Caco-2 (cell line): Measurements from ENCODE around the gene EIF3A. TPM values are rescaled to one million over a fixed set of nuclear protein-coding genes. Genes with fewer than 3 reads are reported as not detected.

Experiments
- BruUV-seq: library from RNA; stranded (reverse); fragments of 400-500 nt; replicated peaks from 2 replicates; lab custom pipeline; 2021; lab: Mats Ljungman, UMichigan
- CTCF ChIA-PET: fragments of 300-600 bp; sonication (Branson Sonifier 250); formaldehyde crosslinking; loops from one replicate; lab custom pipeline; 2022; ENCODE audit warnings: antibody characterized with exemption; lab: Charles Lee
- POLR2A ChIA-PET: fragments of 300-600 bp; sonication (Branson Sonifier 250); formaldehyde crosslinking; loops from one replicate; lab custom pipeline; 2022; ENCODE audit warnings: antibody characterized with exemption; lab: Charles Lee
- DNase-seq, 2 experiments: peaks; one replicate each; pipeline versions ENCODE4 v3.0.0 to v3.0.0-alpha.2; 2020 to 2022
- H3K27me3 ChIP-seq: replicated peaks from 2 replicates; pipeline ENCODE4 v1.6.0; 2011; ENCODE audit warnings: low read length; ENCODE audit not compliant: control insufficient read depth, insufficient read depth
- H3K36me3 ChIP-seq: 2 replicates; pipeline ENCODE4 v1.5.1; 2011; ENCODE audit warnings: low read length; ENCODE audit not compliant: control insufficient read depth, insufficient read depth
- H3K4me1 ChIP-seq: fragments of 250-450 bp; sonication (Bioruptor Pico); 2 replicates; pipeline ENCODE4 v1.5.1; 2020; ENCODE audit warnings: mild to moderate bottlenecking
- H3K4me3 ChIP-seq: 2 replicates; pipeline ENCODE4 v1.5.1; 2011; ENCODE audit warnings: low read depth, mild to moderate bottlenecking, control low read depth, low read length
- H3K9me3 ChIP-seq: fragments of 250-450 bp; sonication (Bioruptor Pico); 2 replicates; pipeline ENCODE4 v1.5.1; 2020; ENCODE audit warnings: mild to moderate bottlenecking, moderate library complexity
- H3K27ac Mint-ChIP-seq: one replicate; pipeline ENCODE4 v1.8.0; 2022; ENCODE audit warnings: mixed read lengths; ENCODE audit not compliant: unreplicated experiment
- H3K27me3 Mint-ChIP-seq: one replicate; pipeline ENCODE4 v1.8.0; 2022; ENCODE audit warnings: mixed read lengths; ENCODE audit not compliant: insufficient read depth, unreplicated experiment
- H3K36me3 Mint-ChIP-seq: one replicate; pipeline ENCODE4 v1.8.0; 2022; ENCODE audit warnings: mild to moderate bottlenecking, mixed read lengths; ENCODE audit not compliant: insufficient read depth, unreplicated experiment
- H3K4me1 Mint-ChIP-seq: one replicate; pipeline ENCODE4 v1.8.0; 2022; ENCODE audit warnings: low read depth, mixed read lengths; ENCODE audit not compliant: unreplicated experiment
- H3K4me3 Mint-ChIP-seq: one replicate; pipeline ENCODE4 v1.8.0; 2022; ENCODE audit warnings: mild to moderate bottlenecking, moderate library complexity, mixed read lengths; ENCODE audit not compliant: unreplicated experiment
- H3K9me3 Mint-ChIP-seq: one replicate; pipeline ENCODE4 v1.8.0; 2022; ENCODE audit warnings: mixed read lengths; ENCODE audit not compliant: unreplicated experiment
- intact Hi-C: fragments of 100-400 bp; cut with micrococcal nuclease; formaldehyde crosslinking; loops from one replicate; pipeline ENCODE4 v1.10.0; 2022; ENCODE audit not compliant: unreplicated experiment
- total RNA-seq: library from RNA; stranded (reverse); gene quantifications from 2 replicates; pipeline ENCODE4 v1.2.3, GENCODE V29; 2022
- TF ChIP-seq, protein P1 (sequence below), 2 experiments: fragments of 200-600 bp in 1 of 2; IDR thresholded peaks; 1 replicate in 1 of 2; 2 replicates in 1 of 2; pipeline versions ENCODE4 v1.5.1 to v1.8.0; 2011 to 2022; ENCODE audit warnings: antibody characterized with exemption in 1 of 2, control low read depth in 1 of 2, inconsistent platforms in 1 of 2, low read depth in 1 of 2, low read length in 1 of 2, mild to moderate bottlenecking in 1 of 2, moderate library complexity in 1 of 2; ENCODE audit not compliant: insufficient read depth in 1 of 2, severe bottlenecking in 1 of 2, unreplicated experiment in 1 of 2

Gene EIF3A
- total RNA-seq, 1 experiment from 2014 or later, result 146 TPM

DNA sequence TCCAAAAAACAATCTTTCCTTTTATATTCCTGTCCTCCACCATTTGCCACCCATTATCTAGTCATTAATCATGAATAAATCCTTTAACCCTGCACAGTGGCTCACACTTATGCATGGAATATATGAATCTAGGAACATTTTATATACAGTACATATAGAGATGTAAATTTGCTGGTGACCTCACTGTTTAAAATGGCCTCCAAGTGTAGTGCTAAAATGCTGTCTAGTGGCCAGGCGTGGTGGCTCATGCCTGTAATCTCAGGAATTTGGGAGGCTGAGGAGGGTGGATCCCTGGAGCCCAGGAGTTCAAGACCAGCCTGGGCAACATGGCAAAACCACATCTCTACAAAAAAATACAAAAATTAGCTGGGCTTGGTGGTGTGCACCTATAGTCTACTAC is 41.5 kb downstream of the EIF3A start:
- intact Hi-C loops, result no loop called here
- peak overlapping the region; percentile 40 for H3K27ac Mint-ChIP-seq
- peaks cover 93% of the 10 kb centered on the region for H3K36me3 Mint-ChIP-seq
- BruUV-seq, result no TSS peak
- peaks cover 7% of the 10 kb centered on the region for H3K4me1 Mint-ChIP-seq
- no peaks in the 10 kb centered on the region for H3K27me3 Mint-ChIP-seq
- no peak overlapping the region for H3K4me3 Mint-ChIP-seq
- TF ChIP-seq, protein P1, sequence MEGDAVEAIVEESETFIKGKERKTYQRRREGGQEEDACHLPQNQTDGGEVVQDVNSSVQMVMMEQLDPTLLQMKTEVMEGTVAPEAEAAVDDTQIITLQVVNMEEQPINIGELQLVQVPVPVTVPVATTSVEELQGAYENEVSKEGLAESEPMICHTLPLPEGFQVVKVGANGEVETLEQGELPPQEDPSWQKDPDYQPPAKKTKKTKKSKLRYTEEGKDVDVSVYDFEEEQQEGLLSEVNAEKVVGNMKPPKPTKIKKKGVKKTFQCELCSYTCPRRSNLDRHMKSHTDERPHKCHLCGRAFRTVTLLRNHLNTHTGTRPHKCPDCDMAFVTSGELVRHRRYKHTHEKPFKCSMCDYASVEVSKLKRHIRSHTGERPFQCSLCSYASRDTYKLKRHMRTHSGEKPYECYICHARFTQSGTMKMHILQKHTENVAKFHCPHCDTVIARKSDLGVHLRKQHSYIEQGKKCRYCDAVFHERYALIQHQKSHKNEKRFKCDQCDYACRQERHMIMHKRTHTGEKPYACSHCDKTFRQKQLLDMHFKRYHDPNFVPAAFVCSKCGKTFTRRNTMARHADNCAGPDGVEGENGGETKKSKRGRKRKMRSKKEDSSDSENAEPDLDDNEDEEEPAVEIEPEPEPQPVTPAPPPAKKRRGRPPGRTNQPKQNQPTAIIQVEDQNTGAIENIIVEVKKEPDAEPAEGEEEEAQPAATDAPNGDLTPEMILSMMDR (IDR thresholded peaks at IDR 0.05; ENCODE audit: insufficient read depth in 1 of 2, low read depth in 1 of 2, low read length in 1 of 2, severe bottlenecking in 1 of 2, unreplicated experiment in 1 of 2), result no peak
- no peaks in the 10 kb centered on the region for H3K9me3 ChIP-seq
- CTCF ChIA-PET, result no interaction called here
- H3K4me3 ChIP-seq, result no peak overlapping the region
- POLR2A ChIA-PET, result no interaction called here
- H3K9me3 Mint-ChIP-seq, result no peaks in the 10 kb centered on the region
- peaks cover 2% of the 10 kb centered on the region for H3K36me3 ChIP-seq
- DNase-seq, result no peak
- H3K4me1 ChIP-seq, result no peaks in the 10 kb centered on the region
- H3K27me3 ChIP-seq, result no peaks in the 10 kb centered on the region

DNA sequence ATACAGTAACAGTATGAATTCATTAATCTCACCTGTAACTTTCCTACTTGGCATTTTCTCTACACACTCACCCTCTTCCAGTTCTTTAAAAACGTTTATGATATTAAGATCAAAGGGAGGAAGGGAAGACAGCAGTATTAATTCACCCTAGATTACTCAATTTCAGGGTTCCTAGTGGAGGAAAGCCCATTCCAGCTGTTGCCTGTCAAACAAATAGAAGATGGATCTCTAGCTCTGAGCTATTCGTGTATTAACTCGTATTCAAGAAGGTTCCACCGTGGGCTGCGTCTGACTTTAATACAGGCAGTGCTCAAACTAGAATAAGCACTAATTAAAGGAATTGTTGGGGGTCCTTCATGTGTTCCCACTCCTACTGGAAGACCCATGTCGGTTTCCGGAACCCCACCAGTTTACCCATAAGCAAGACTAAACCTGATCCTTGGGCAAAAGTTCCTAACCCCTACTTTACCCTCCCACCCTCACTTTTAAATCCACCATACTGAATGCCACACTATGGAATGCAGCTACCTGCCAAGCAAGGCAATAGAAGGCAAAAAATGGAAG is 49.0 kb downstream of the EIF3A start:
- Histone ChIP-seq H3K27me3 (no peaks in the 10 kb centered on the region), H3K9me3 (no peaks in the 10 kb centered on the region), H3K36me3 (no peaks in the 10 kb centered on the region), H3K4me3 (peak overlapping the region; percentile 68; the same call in 1 of the 2 replicates), H3K4me1 (peaks cover 11% of the 10 kb centered on the region; the same call in 1 of the 2 replicates)
- no peak for DNase-seq
- no peaks in the 10 kb centered on the region for H3K9me3 Mint-ChIP-seq
- TF ChIP-seq, protein P1 (IDR thresholded peaks at IDR 0.05; ENCODE audit: insufficient read depth in 1 of 2, low read depth in 1 of 2, low read length in 1 of 2, severe bottlenecking in 1 of 2, unreplicated experiment in 1 of 2), result no peak
- no peaks in the 10 kb centered on the region for H3K27me3 Mint-ChIP-seq
- peaks cover 58% of the 10 kb centered on the region for H3K36me3 Mint-ChIP-seq
- H3K4me3 Mint-ChIP-seq, result peak overlapping the region; percentile 68
- H3K4me1 Mint-ChIP-seq, result peaks cover 9% of the 10 kb centered on the region
- BruUV-seq, result no TSS peak
- intact Hi-C loops, result loop anchor here (1.0 to 5.0 kb wide), 2 partner anchors 31 to 464 kb away; no protein-coding TSS in a partner anchor
- ChIA-PET CTCF (no interaction called here), POLR2A (interaction anchor here (0.6 to 1.4 kb wide), 2 partner anchors 73 to 107 kb away, joined by 3 to 7 read pairs; partner anchors contain the start of gene DENND10)
- peak overlapping the region; percentile 52 for H3K27ac Mint-ChIP-seq

DNA sequence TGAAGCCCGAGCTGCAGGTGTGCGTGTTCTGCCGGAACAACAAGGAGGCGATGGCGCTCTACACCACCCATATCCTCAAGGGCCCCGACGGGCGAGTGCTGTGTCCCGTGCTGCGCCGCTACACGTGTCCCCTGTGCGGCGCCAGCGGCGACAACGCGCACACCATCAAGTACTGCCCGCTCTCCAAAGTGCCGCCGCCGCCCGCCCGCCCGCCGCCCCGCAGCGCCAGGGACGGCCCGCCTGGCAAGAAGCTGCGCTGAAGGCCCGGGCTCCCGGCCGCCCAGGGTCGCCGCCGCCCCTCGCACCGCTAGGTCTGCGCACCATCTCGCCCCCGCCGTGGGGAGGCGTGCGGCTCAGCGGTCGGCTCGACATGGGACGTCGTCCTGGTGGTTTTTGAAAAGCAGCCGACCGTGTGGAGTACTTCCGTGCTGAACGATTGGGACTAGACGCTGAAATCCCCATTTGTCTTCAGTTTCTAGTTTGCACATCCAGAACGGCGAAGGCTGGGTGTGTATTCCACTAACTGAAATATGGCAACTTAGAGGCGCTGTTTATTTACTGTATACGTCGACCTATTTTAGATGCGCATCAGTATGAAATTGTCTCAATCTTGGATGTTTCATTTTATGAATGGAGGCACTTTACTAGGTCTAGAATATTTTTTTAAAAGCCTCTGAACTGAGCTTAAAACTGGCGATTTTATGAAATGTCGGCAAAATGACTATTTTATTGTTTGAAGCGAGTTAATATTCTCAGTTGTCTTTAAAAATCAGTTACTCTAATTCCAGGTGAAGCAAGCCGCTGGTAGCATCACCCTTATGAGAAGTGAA is 50.0 kb downstream of the EIF3A start:
- no peaks in the 10 kb centered on the region for H3K27me3 Mint-ChIP-seq
- no TSS peak for BruUV-seq

More for the DNA sequence above, 50.0 kb downstream of the EIF3A start:
- H3K9me3 Mint-ChIP-seq, result no peaks in the 10 kb centered on the region
- TF ChIP-seq, protein P1 (IDR thresholded peaks at IDR 0.05; ENCODE audit: insufficient read depth in 1 of 2, low read depth in 1 of 2, low read length in 1 of 2, severe bottlenecking in 1 of 2, unreplicated experiment in 1 of 2), result peak in 1 of 2 experiments; percentile 5
- Histone ChIP-seq H3K4me1 (peaks cover 11% of the 10 kb centered on the region; the same call in 1 of the 2 replicates), H3K27me3 (no peaks in the 10 kb centered on the region), H3K4me3 (peak overlapping the region; percentile 68), H3K9me3 (no peaks in the 10 kb centered on the region), H3K36me3 (no peaks in the 10 kb centered on the region)
- peak overlapping the region; percentile 68 for H3K4me3 Mint-ChIP-seq
- DNase-seq, result peak; percentile 77 to 78
- intact Hi-C loops, result loop anchor here (5.0 kb wide), 1 partner anchor 463 kb away; no protein-coding TSS in a partner anchor
- ChIA-PET POLR2A (interaction anchor here (1.4 kb wide), 1 partner anchor 73 kb away, joined by 3 read pairs; the partner anchor contains the start of gene DENND10), CTCF (no interaction called here)
- peaks cover 49% of the 10 kb centered on the region for H3K36me3 Mint-ChIP-seq
- peaks cover 9% of the 10 kb centered on the region for H3K4me1 Mint-ChIP-seq
- H3K27ac Mint-ChIP-seq, result peak overlapping the region; percentile 52
